Measurements from ENCODE around the gene VPS13D. TPM values are rescaled to one million over a fixed set of nuclear protein-coding genes. Genes with fewer than 3 reads are reported as not detected.

The VPS13D gene
- total and polyA plus RNA-seq, 10 of the 15 experiments (the other 5 are each of a cell fraction or from before 2014, with no cell fraction given), result 1.4 to 16.9 (median 8.5) TPM

DNA sequence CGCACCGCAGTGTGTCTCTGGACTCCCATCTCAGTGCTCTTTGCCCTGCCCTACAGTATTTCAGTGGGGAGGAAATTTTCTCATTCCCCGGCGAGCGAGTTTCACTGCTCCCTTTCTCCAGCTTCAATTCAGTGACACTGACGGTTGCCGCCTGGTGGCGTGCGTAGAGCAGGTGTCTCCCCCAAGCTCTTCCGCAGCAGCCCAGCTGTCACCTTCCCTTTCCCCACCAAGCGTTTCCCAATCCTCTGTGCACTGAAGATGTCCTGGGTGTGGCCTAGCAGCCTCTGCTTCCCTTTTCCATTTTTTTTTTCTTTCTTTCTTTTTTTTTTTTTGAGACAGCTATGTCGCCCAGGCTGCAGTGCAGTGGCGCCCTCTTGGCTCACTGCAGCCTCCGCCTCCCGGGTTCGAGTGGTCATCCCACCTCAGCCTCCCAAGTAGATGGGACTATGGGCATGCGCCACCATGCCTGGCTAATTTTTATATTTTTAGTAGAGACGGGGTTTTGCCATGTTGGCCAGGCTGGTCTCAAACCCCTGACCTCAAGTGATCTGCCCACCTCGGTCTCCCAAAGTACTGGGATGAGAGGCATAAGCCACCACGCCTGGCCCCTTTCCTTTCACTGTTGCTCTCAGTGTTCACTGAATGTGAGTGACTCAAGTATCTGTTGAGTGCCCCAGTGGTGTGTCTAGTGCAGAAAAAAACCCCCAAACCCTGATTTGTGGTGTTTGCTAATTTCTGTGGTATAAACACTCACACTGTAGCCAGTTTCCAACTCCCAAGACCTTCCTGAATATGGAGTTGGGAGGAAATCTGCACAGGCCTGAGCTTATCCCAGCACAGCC, 33.0 kb upstream of the VPS13D start:
- Histone ChIP-seq H3K4me1 (ENCODE audit: control insufficient read depth, insufficient read depth, low read length) (peaks cover 40% of the 10 kb centered on the region), H3K4me2 (ENCODE audit: control insufficient read depth, insufficient read depth) (peak overlapping the region; percentile 4; the same call in 1 of the 2 replicates), H3K4me3 (no peak overlapping the region), H2AFZ (ENCODE audit: control insufficient read depth, low read depth, low read length) (no peak overlapping the region), H3K9me3 (replicated peaks; ENCODE audit: control insufficient read depth, insufficient read depth, low read length) (no peaks in the 10 kb centered on the region; the same call in 2 of the 3 replicates), H3K36me3 (ENCODE audit: control insufficient read depth in 2 of 2, insufficient read depth in 2 of 2, low read length in 1 of 2) (peaks cover 15 to 25% of the 10 kb centered on the region in 2 experiments; a peak in 3 of 4 replicates), H3K9ac (ENCODE audit: control insufficient read depth, insufficient read depth, low read length) (no peak overlapping the region), H3K27ac (ENCODE audit: control insufficient read depth, insufficient read depth) (peak overlapping the region; percentile 9; the same call in 1 of the 2 replicates), H4K20me1 (ENCODE audit: control insufficient read depth, insufficient read depth) (no peaks in the 10 kb centered on the region), H3K27me3 (replicated peaks in 1 of 2; ENCODE audit: control insufficient read depth in 2 of 2, insufficient read depth in 2 of 2, low read length in 1 of 2) (no peaks in the 10 kb centered on the region), H3K79me2 (ENCODE audit: control insufficient read depth, insufficient read depth, low read length) (no peaks in the 10 kb centered on the region)
- ChIA-PET CTCF (interaction anchor here (1.1 to 8.5 kb wide), 11 partner anchors 13 to 76 kb away, joined by 3 to 104 read pairs (median 4); no protein-coding TSS in a partner anchor), RAD21 (ENCODE audit: unreplicated experiment) (interaction anchor here (0.7 to 12.7 kb wide), 6 partner anchors 12 to 71 kb away, joined by 3 to 116 read pairs (median 6); no protein-coding TSS in a partner anchor), SMC1A (ENCODE audit: uncharacterized antibody, unreplicated experiment) (interaction anchor here (1.0 to 16.0 kb wide), 9 partner anchors 14 to 72 kb away, joined by 3 to 191 read pairs (median 4); partner anchors contain the start of gene TNFRSF1B), POLR2A (interaction anchor here (1.1 to 2.9 kb wide), 3 partner anchors 35 to 48 kb away, joined by 3 to 7 read pairs (median 7); no protein-coding TSS in a partner anchor)
- ATAC-seq, result peak; percentile 37
- WGBS (ENCODE audit: insufficient coverage, insufficient replicate concordance, low lambda C conversion rate, missing lambda C conversion rate), result 75% methylated on average over 20 of the region's 20 CpGs
- no peak for DNase-seq (ENCODE audit: low read depth, low spot score)
- TF ChIP-seq TCF12 (IDR thresholded peaks at IDR 0.05; ENCODE audit: low read depth, low read length), result peak; percentile 72; the same call in 1 of the 2 replicates
- TF ChIP-seq TAF1 (IDR thresholded peaks at IDR 0.05; ENCODE audit: borderline replicate concordance, low read depth, low read length), result no peak
- TF ChIP-seq HDGF (IDR thresholded peaks at IDR 0.05), result peak; percentile 65; the same call in 1 of the 2 replicates
- TF ChIP-seq YBX1 (IDR thresholded peaks at IDR 0.05), result no peak
- TF ChIP-seq CHD4 (IDR thresholded peaks at IDR 0.05), result no peak
- 0 out of 2 replicates have a peak, but pooled peaks have one; percentile 12 for TF ChIP-seq ZNF384 (IDR thresholded peaks at IDR 0.05; ENCODE audit: borderline replicate concordance, low read depth, low read length)
- TF ChIP-seq NFYA (IDR thresholded peaks at IDR 0.05; ENCODE audit: borderline replicate concordance, low read depth, low read length), result no peak
- TF ChIP-seq, protein P1, sequence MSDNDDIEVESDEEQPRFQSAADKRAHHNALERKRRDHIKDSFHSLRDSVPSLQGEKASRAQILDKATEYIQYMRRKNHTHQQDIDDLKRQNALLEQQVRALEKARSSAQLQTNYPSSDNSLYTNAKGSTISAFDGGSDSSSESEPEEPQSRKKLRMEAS (IDR thresholded peaks at IDR 0.05; ENCODE audit: low read depth, low read length), result no peak
- TF ChIP-seq, protein P2, sequence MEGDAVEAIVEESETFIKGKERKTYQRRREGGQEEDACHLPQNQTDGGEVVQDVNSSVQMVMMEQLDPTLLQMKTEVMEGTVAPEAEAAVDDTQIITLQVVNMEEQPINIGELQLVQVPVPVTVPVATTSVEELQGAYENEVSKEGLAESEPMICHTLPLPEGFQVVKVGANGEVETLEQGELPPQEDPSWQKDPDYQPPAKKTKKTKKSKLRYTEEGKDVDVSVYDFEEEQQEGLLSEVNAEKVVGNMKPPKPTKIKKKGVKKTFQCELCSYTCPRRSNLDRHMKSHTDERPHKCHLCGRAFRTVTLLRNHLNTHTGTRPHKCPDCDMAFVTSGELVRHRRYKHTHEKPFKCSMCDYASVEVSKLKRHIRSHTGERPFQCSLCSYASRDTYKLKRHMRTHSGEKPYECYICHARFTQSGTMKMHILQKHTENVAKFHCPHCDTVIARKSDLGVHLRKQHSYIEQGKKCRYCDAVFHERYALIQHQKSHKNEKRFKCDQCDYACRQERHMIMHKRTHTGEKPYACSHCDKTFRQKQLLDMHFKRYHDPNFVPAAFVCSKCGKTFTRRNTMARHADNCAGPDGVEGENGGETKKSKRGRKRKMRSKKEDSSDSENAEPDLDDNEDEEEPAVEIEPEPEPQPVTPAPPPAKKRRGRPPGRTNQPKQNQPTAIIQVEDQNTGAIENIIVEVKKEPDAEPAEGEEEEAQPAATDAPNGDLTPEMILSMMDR (IDR thresholded peaks at IDR 0.05 in 2 of 3, conservative IDR thresholded peaks at IDR 0.05 in 1 of 3; ENCODE audit: control insufficient read depth in 2 of 3, extremely low read depth in 1 of 3, insufficient read depth in 1 of 3, low read depth in 3 of 3, low read length in 3 of 3), result peak in 2 of 3 experiments; percentile 15 to 34; a peak in 3 of 6 replicates
- peak; percentile 19; the same call in 1 of the 2 replicates for TF ChIP-seq SMC3 (IDR thresholded peaks at IDR 0.05; ENCODE audit: borderline replicate concordance, low read length)
- no TSS peak for BruUV-seq (replicated peaks)
- intact Hi-C loops (cut with micrococcal nuclease; ENCODE audit: unreplicated experiment), result loop anchor here (5.0 kb wide), 1 partner anchor 35 kb away; no protein-coding TSS in a partner anchor
- in situ Hi-C loops (cut with MboI), result no loop called here
- FAIRE-seq, result no peak
